HG03342 (cell line): ENCODE measurements around the gene SPO11.

Experiments
- ATAC-seq: cut with Tn5 transposase; IDR thresholded peaks from one replicate; pipeline ENCODE4 v1.9.1; 2021; ENCODE audit warnings: mild to moderate bottlenecking, moderate library complexity; ENCODE audit not compliant: unreplicated experiment

SPO11 gene

GRCh38 chr20:57309544-57310115 is 20.0 kb upstream of the SPO11 start:
- ATAC-seq, result no peak

- ATAC-seq, result no peak
Observed at GRCh38 chr20:57310821-57311514, 18.6 kb upstream of the SPO11 start.

GRCh38 chr20:57312138-57312537 is 17.5 kb upstream of the SPO11 start:
- no peak for ATAC-seq

DNA sequence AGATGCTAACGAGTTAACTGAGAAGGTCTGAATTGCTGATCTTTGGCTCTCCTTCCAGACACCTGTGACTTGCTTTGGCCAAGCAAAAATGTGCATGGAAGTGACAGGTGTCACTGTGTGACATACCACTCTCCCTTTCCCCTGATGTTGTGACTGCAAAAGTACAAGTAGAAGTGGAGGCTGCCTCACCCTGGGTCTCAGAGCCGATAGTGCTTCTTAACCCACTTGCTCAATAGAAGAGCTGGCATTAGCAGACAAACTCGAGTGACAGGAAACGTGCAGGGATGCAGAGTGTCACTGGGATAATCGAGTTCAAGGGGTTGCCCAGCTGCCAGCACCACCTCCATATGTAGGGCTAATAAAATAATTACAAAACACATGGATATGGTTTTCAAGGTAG is 16.4 kb upstream of the SPO11 start:
- no peak for ATAC-seq

GRCh38 chr20:57313951-57314350 is 15.7 kb upstream of the SPO11 start:
- ATAC-seq, result no peak

DNA sequence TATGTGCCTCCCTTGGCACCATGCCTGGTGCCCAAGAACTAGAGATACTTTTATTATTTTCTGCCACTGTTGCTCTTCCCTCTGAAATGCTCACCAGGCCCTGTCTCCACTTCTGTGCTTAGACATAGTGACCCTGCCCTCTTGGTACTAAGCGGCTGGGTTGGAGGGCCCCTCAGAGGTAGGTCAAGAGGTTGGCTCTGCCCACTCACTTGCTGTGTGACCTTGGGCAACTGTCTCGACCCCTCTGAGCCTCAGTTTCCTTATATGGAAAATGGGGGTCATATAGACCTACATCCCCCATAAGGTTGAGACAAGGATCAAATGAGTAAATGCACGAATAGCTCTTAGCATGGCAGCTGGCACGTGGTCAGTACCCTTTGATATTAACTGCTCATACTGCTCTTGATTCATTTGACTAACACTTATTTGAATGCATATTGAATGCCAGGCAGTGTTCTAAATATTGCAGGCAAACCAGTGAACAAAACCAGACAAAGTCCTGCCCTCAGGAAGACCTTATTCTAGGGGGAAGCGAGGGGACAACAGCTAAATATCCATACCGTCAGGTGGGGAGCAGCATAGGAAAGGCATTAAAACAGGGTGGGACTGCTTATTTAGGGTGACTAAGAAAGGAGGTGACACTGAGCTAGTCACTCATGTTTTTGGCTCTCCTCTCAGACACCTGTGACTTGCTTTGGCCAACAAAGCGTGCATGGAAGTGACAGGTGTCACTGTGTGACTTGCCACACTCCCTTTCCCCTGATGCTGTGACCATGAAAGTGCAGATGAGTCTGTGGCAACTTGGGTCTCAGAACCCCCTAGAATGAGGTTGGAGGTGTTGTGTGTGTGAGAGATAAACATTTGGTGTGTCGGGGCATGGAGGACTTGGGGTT is 14.3 kb upstream of the SPO11 start:
- ATAC-seq, result no peak

- no peak for ATAC-seq
Observed at GRCh38 chr20:57315976-57316480, 13.6 kb upstream of the SPO11 start.

DNA sequence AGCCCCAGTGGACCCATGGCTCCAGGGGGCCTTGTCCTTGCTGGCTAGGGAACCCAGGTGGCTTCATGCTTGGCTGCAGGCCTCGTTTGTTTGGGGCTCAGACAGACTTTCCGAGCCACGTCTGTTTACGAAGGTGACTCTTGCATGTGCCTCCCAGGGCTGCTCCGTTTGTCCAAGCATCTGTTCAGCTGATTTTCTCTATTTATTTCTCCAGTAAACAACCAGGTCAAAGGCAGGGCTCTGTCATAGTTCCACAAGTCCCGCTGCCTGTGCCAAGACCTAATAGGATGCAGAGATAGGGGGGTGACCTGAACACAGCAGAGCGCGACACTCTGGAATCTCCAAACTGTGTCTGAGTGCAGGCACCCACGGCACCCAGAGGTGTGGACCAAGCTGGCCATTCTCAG is 12.8 kb upstream of the SPO11 start:
- ATAC-seq, result no peak

DNA sequence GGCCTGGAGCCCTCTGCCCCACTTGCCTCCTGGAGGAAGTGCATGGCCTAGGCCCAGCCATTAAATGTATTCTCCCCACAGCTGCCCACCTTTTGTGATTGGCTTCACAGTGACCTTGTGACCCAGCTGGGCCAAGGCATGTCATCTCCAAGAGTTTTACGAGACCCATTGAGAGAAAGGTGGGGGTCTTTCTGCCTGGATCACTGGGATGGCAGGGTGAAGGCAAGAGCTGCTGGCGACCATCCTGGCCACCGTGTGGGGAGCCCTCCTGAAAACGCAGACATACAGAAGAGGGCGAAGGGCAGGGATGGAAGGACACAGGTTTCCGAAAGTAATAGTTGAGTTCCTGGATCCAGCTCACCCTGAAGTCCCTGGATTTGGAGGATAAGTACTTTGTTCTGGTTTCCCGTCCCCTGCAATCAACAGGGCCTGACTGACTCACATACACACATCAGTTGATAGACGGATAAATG is 12.3 kb upstream of the SPO11 start:
- ATAC-seq, result no peak

GRCh38 chr20:57317789-57318371 is 11.7 kb upstream of the SPO11 start:
- no peak for ATAC-seq

DNA sequence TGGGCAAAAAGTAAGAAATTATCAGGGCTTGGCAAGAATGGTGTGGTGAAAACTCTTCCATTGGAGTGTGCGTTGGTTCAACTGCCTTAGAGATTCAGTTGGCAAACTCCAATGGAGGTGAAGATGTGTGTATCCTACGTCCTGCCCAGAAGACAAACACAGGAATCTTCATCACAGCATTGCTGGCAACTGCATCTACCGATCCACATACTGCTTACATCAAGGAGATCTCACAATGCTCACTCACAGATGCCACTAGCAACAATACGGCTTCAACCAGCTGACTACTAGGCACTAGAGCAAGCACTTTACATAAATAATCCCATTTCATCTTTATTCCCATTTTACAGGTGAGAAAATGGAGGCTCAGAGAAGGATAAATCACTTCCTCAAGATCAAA is 10.0 kb upstream of the SPO11 start:
- ATAC-seq, result no peak

DNA sequence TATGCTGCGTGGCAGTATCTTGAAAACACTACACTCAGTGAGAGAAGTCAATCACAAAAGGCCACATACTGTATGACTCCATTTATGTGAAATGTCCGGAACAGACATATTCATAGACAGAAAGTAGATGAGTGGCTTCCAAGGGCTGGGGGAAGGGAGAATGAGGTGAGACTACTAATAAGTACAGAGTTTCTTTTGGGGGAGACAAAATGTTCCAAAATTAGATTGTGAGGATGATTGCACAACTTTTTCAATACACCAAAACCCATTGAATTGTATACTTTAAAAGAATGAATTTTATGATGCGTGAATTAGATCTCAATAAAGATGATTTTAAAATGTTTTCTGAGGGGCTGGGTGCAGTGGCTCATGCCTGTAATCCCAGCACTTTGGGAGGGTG is 9.2 kb upstream of the SPO11 start:
- ATAC-seq, result no peak

- ATAC-seq, result no peak
Observed at GRCh38 chr20:57321142-57321541, 8.5 kb upstream of the SPO11 start.

GRCh38 chr20:57322476-57322875 is 7.1 kb upstream of the SPO11 start:
- ATAC-seq, result no peak

DNA sequence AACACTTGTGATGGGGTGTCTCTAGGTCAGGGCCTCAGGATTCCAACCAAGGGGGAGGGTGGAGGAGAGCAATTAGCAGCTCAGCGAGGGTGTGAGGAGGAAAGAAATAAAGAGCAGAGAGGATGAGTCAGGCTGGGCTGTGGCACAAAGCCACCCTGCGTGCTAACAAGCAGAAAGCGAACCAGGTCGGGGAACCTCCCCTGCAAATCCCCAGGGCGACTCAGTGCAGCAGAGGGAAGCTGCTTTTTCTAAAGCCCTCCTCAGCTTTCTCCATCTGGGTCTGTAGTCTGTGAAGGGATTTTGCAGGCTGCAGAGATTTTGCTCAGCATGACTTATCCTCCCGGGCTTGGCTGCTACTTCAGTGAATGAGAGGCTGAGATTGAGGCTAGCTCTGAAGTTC is 6.6 kb upstream of the SPO11 start:
- ATAC-seq, result no peak

DNA sequence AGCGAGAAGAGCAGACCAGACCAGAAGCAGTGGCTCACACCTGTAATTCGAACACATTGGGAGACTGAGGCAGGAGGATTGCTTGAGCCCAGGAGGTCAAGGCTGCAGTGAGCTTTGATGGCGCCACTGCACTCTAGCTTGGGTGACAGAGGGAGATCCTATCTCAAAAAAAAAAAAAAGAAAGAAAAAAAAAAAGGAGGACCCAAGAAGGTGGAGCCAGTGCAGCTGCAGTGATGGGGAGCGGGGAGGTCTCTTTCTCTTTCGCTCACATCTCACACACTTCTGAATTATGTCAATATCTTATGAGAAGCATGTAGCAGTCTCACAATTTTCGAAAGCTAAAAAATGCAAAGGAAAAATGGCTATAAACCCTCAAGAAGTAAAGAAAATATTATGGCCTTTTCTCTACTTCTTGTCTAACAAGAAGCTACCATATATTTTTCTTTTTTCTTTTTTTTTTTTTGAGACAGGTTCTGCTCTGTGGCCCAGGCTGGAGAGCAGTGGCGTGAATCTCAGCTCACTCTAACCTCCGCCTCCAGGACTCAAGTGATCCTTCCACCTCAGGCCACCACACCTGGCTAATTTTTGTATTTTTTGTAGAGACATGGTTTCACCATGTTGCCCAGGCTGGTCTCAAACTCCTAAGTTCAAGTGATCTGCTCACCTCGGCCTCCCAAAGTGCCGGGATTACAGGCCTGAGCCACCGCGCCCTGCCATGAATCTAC is 3.8 kb upstream of the SPO11 start:
- ATAC-seq, result no peak

- ATAC-seq, result no peak
Observed at GRCh38 chr20:57326667-57327455, 2.7 kb upstream of the SPO11 start.

DNA sequence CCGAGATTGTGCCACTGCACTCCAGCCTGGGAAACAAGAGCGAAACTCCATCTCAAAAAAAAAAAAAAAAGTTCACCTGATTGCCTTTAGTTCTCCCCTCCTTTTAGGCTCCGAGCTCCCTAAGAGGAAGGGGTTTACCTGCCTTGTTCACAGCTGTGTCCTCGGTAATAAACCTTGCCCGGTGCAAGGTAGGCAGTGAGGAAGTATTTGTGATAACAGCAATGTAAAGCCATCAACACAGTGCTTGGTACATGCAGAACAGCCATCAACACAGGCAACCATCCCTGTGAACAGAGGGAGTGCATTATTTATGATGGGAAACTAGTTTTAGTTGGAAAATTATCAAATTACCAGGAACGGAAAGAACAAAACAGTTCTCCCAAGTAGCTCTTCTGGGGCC is 1.8 kb upstream of the SPO11 start:
- no peak for ATAC-seq

DNA sequence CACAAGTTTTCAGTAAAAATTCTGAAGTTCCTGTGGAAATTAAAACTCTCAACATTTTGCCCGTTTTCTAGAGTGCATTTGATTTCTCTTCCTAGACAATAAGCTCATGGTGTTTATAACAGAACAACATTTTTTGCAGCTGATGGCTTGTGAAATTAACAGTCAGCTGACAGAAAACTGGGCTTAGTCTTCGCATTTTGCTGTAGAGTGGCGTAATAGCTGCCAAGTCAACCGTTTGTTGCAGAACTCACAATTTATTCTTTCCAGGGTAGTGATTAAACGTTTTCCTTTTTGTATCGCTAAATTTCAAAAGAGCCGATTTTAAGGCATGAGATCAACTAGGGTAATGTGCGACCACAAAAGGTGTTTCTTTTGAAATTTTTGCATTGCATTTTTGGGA is 1.4 kb downstream of the SPO11 start:
- no peak for ATAC-seq
